Trophoblast cell (in vitro differentiated cells and primary cell): ENCODE data around the gene AKAP12.

Experiments used
- DNase-seq, 2 donors: peaks; one replicate each; pipeline ENCODE4 v3.0.0-alpha.2; 2016
- H2AFZ ChIP-seq: 2 replicates; pipeline ENCODE4 v1.6.1; 2013; ENCODE audit warnings: low read length, moderate library complexity, mild to moderate bottlenecking; ENCODE audit not compliant: insufficient read depth, poor library complexity
- H2AK5ac ChIP-seq: 2 replicates; pipeline ENCODE4 v1.6.1; 2013; ENCODE audit warnings: mild to moderate bottlenecking, low read length
- H2BK120ac ChIP-seq: 2 replicates; pipeline ENCODE4 v1.6.1; 2013; ENCODE audit warnings: low read length, mild to moderate bottlenecking, moderate library complexity; ENCODE audit not compliant: insufficient read depth, poor library complexity
- H2BK12ac ChIP-seq: 2 replicates; pipeline ENCODE4 v1.6.1; 2013; ENCODE audit warnings: mild to moderate bottlenecking, low read length, moderate library complexity
- H2BK5ac ChIP-seq: 2 replicates; pipeline ENCODE4 v1.6.1; 2013; ENCODE audit warnings: low read length, low read depth, moderate library complexity, mild to moderate bottlenecking; ENCODE audit not compliant: poor library complexity
- H3K14ac ChIP-seq: 2 replicates; pipeline ENCODE4 v1.6.1; 2013; ENCODE audit warnings: mild to moderate bottlenecking, low read length
- H3K18ac ChIP-seq: 2 replicates; pipeline ENCODE4 v1.6.1; 2013; ENCODE audit warnings: mild to moderate bottlenecking, low read length
- H3K23ac ChIP-seq: 2 replicates; pipeline ENCODE4 v1.6.1; 2013; ENCODE audit warnings: low read length
- H3K27ac ChIP-seq: 2 replicates; pipeline ENCODE4 v1.5.1; 2013; ENCODE audit warnings: low read depth, mild to moderate bottlenecking, inconsistent platforms, low read length, moderate library complexity
- H3K27me3 ChIP-seq: 2 replicates; pipeline ENCODE4 v1.6.1; 2013; ENCODE audit warnings: inconsistent platforms, mild to moderate bottlenecking, low read length, moderate library complexity; ENCODE audit not compliant: insufficient read depth
- H3K36me3 ChIP-seq, 2 experiments: 1 replicate in 1 of 2; 2 replicates in 1 of 2; pipeline ENCODE4 v1.6.1; 2013; ENCODE audit warnings: low read length in 2 of 2, mild to moderate bottlenecking in 2 of 2, moderate library complexity in 1 of 2; ENCODE audit not compliant: insufficient read depth in 2 of 2, control insufficient read depth in 1 of 2
- H3K4ac ChIP-seq: 2 replicates; pipeline ENCODE4 v1.6.1; 2013; ENCODE audit warnings: low read depth, mild to moderate bottlenecking, low read length, moderate library complexity
- H3K4me1 ChIP-seq, 2 experiments: 1 replicate in 1 of 2; 2 replicates in 1 of 2; pipeline ENCODE4 v1.6.1; 2013; ENCODE audit warnings: low read length in 2 of 2, mild to moderate bottlenecking in 2 of 2, moderate library complexity in 1 of 2; ENCODE audit not compliant: insufficient read depth in 2 of 2, control insufficient read depth in 1 of 2
- H3K4me2 ChIP-seq: 2 replicates; pipeline ENCODE4 v1.6.1; 2013; ENCODE audit warnings: inconsistent platforms, mild to moderate bottlenecking, low read length, moderate library complexity
- H3K4me3 ChIP-seq: 2 replicates; pipeline ENCODE4 v1.5.1; 2013; ENCODE audit warnings: mild to moderate bottlenecking, low read depth, low read length, inconsistent platforms
- H3K79me1 ChIP-seq: one replicate; pipeline ENCODE4 v1.6.1; 2013; ENCODE audit warnings: low read length
- H3K79me2 ChIP-seq: 2 replicates; pipeline ENCODE4 v1.6.1; 2013; ENCODE audit warnings: low read length, mild to moderate bottlenecking; ENCODE audit not compliant: control insufficient read depth, insufficient read depth, poor library complexity
- H3K9ac ChIP-seq: 2 replicates; pipeline ENCODE4 v1.6.1; 2013; ENCODE audit warnings: mild to moderate bottlenecking, low read length
- H3K9me3 ChIP-seq: 2 replicates; pipeline ENCODE4 v1.6.1; 2013; ENCODE audit warnings: low read depth, mild to moderate bottlenecking, control low read depth, inconsistent platforms, low read length; ENCODE audit not compliant: insufficient read depth
- H4K12ac ChIP-seq: 2 replicates; pipeline ENCODE4 v1.6.1; 2013; ENCODE audit warnings: low read depth, mild to moderate bottlenecking, low read length, moderate library complexity
- H4K8ac ChIP-seq: 2 replicates; pipeline ENCODE4 v1.6.1; 2013; ENCODE audit warnings: low read depth, mild to moderate bottlenecking, low read length, moderate library complexity
- H4K91ac ChIP-seq: one replicate; pipeline ENCODE4 v1.6.1; 2013; ENCODE audit warnings: low read depth, mild to moderate bottlenecking, low read length, moderate library complexity
- WGBS: extraction: QIAGEN DNeasy Blood & Tissue Kit; methylation state at CpG from one replicate; pipeline ENCODE4 v1.1.7; 2013; ENCODE audit warnings: missing lambda C conversion rate; ENCODE audit not compliant: insufficient read length, insufficient coverage; ENCODE audit errors: extremely low coverage; 5-methylcytosine and 5-hydroxymethylcytosine counted together

AKAP12 gene

DNA sequence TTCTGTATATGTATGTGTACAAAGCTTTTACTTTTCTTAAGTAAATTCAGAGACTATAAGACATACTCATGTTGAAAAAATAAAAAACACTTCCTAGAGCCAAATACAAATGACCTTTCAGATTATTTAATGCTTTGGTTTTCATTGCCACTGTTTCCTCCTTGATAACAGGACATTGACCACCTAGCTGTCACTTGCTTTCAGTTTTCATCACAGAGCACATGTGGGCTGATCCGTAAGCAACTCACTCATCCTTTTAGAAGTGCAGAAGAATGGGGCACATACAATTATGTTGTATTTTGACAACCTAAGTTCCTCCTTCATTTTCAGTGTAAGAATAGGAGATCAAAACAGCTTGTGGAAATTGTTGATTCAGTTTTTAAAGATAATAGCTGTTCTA lies 145.4 kb downstream of the AKAP12 start:
- Histone ChIP-seq H3K14ac (no peak overlapping the region), H4K8ac (no peak overlapping the region), H3K9me3 (no peaks in the 10 kb centered on the region), H3K79me2 (peaks cover 8% of the 10 kb centered on the region), H3K79me1 (peaks cover 8% of the 10 kb centered on the region), H3K4me1 (peaks cover 0 to 5% of the 10 kb centered on the region in 2 experiments), H3K4ac (no peak overlapping the region), H2AK5ac (no peak overlapping the region), H3K18ac (no peak overlapping the region), H3K4me3 (no peak overlapping the region), H3K23ac (no peak overlapping the region), H3K27me3 (no peaks in the 10 kb centered on the region), H4K12ac (no peak overlapping the region), H3K36me3 (peaks cover 2 to 3% of the 10 kb centered on the region in 2 experiments), H2BK120ac (no peak overlapping the region), H2AFZ (no peak overlapping the region), H4K91ac (no peak overlapping the region), H3K27ac (no peak overlapping the region), H3K4me2 (no peak overlapping the region), H3K9ac (no peak overlapping the region), H2BK5ac (no peak overlapping the region), H2BK12ac (no peak overlapping the region)
- WGBS, result no CpG with 5 or more reads among the region's 1 CpG
- no peak for DNase-seq

GRCh38 chr6:151387175-151387970 lies 147.6 kb downstream of the AKAP12 start:
- no peak overlapping the region for H3K23ac ChIP-seq

DNA sequence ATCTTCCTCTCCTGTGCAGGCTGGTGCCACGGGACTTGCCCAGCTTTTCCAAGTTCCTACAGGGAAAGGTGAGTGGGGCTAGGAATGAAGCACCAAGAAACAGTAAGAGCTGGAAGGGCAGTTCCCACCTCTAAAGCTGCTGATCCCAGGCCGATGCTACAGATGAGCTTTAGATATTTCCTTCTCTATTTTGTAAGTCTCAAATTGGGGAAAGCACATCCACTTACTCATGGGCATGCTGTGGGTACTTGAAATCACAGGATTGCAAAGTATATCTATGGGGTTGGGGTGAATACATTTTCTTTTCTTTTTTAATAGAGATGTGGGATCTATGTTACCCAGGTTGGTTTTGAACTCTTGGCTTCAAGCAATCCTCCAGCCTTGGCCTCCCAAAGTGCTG lies 148.5 kb downstream of the AKAP12 start:
- Histone ChIP-seq H3K23ac (no peak overlapping the region), H3K79me2 (peaks cover 16% of the 10 kb centered on the region), H3K4me2 (no peak overlapping the region), H2BK5ac (no peak overlapping the region), H3K4me3 (no peak overlapping the region), H2AK5ac (no peak overlapping the region), H4K91ac (no peak overlapping the region), H3K4me1 (peaks cover 0 to 3% of the 10 kb centered on the region in 2 experiments), H3K9ac (no peak overlapping the region), H2BK12ac (no peak overlapping the region), H3K9me3 (no peaks in the 10 kb centered on the region), H3K79me1 (peaks cover 22% of the 10 kb centered on the region), H3K14ac (no peak overlapping the region), H3K36me3 (peaks cover 0 to 2% of the 10 kb centered on the region in 2 experiments), H3K18ac (no peak overlapping the region), H2AFZ (no peak overlapping the region), H3K27me3 (no peaks in the 10 kb centered on the region), H3K4ac (peak overlapping the region; percentile 34), H2BK120ac (no peak overlapping the region), H4K8ac (no peak overlapping the region), H4K12ac (no peak overlapping the region), H3K27ac (no peak overlapping the region)
- WGBS, result no CpG with 5 or more reads among the region's 2 CpGs
- DNase-seq, result no peak

More at GRCh38 chr6:151387175-151387970, 147.6 kb downstream of the AKAP12 start:
- no peaks in the 10 kb centered on the region for H3K27me3 ChIP-seq
- H3K36me3 ChIP-seq, result peaks cover 2 to 3% of the 10 kb centered on the region in 2 experiments
- no peak overlapping the region for H2BK12ac ChIP-seq
- no peak overlapping the region for H2AFZ ChIP-seq
- no peak overlapping the region for H4K12ac ChIP-seq
- no peak overlapping the region for H3K14ac ChIP-seq
- H3K9me3 ChIP-seq, result no peaks in the 10 kb centered on the region
- no peak overlapping the region for H2BK5ac ChIP-seq
- H3K18ac ChIP-seq, result no peak overlapping the region
- peak in 1 of 2 donors; percentile 69 for DNase-seq
- H3K4me3 ChIP-seq, result no peak overlapping the region
- no peak overlapping the region for H4K8ac ChIP-seq
- peak overlapping the region; percentile 47 for H3K4ac ChIP-seq
- H4K91ac ChIP-seq, result peak overlapping the region; percentile 18
- no peak overlapping the region for H3K9ac ChIP-seq
- H2BK120ac ChIP-seq, result no peak overlapping the region
- no CpG with 5 or more reads among the region's 11 CpGs for WGBS
- H3K79me1 ChIP-seq, result peaks cover 22% of the 10 kb centered on the region
- H3K27ac ChIP-seq, result no peak overlapping the region
- H3K4me1 ChIP-seq, result peaks cover 0 to 3% of the 10 kb centered on the region in 2 experiments
- H3K4me2 ChIP-seq, result no peak overlapping the region
- no peak overlapping the region for H2AK5ac ChIP-seq
- peaks cover 16% of the 10 kb centered on the region for H3K79me2 ChIP-seq

- DNase-seq, result no peak
- Histone ChIP-seq H3K4me2 (peak overlapping the region; percentile 89), H2BK120ac (peak overlapping the region; percentile 91), H4K8ac (peak overlapping the region; percentile 69), H3K36me3 (no peaks in the 10 kb centered on the region), H4K12ac (peak overlapping the region; percentile 100), H2AK5ac (no peak overlapping the region), H2BK5ac (peak overlapping the region; percentile 100), H3K4me3 (peak overlapping the region; percentile 50), H3K9ac (peak overlapping the region; percentile 82), H2BK12ac (no peak overlapping the region), H3K9me3 (no peaks in the 10 kb centered on the region), H3K27me3 (no peaks in the 10 kb centered on the region), H3K4me1 (peaks cover 0 to 3% of the 10 kb centered on the region in 2 experiments), H3K14ac (peak overlapping the region; percentile 87), H3K79me1 (peaks cover 22% of the 10 kb centered on the region), H3K4ac (peak overlapping the region; percentile 84), H4K91ac (peak overlapping the region; percentile 100), H3K27ac (peak overlapping the region; percentile 100), H3K18ac (no peak overlapping the region), H2AFZ (no peak overlapping the region), H3K23ac (no peak overlapping the region), H3K79me2 (peaks cover 22% of the 10 kb centered on the region)
- no CpG with 5 or more reads among the region's 12 CpGs for whole genome bisulfite sequencing
These were observed 149.3 kb downstream of the AKAP12 start for GRCh38 chr6:151388997-151389617.
